Stomach (tissue), 9 donors: ENCODE results near the gene KRTAP4-5. TPM values are rescaled to one million over a fixed set of nuclear protein-coding genes. Genes with fewer than 3 reads are reported as not detected.

Experiments used
- DNase-seq, 2 donors: peaks; one replicate each; pipeline versions ENCODE4 v3.0.0 to v3.0.0-alpha.2; 2013 to 2019
- H3K27ac ChIP-seq, 5 donors: fragments of 200-600 bp in 4 of 5; sonication (generic) in 4 of 5; one replicate each; pipeline ENCODE4 v1.5.1; 2013 to 2019; ENCODE audit warnings: mild to moderate bottlenecking in 1 of 5, moderate library complexity in 1 of 5
- H3K27me3 ChIP-seq, 3 donors: fragments of 200-600 bp; sonication (generic); one replicate each; pipeline ENCODE4 v1.5.1; 2017 to 2019; ENCODE audit warnings: mixed run types in 1 of 3
- H3K36me3 ChIP-seq, 4 donors: fragments of 200-600 bp; sonication (generic); 1 replicate in 3 of 4; 2 replicates in 1 of 4; pipeline ENCODE4 v1.5.1; 2016 to 2019
- H3K4me1 ChIP-seq, 4 donors: fragments of 200-600 bp; sonication (generic); one replicate each; pipeline ENCODE4 v1.5.1; 2016 to 2019
- H3K4me3 ChIP-seq, 4 donors: fragments of 200-600 bp; sonication (generic) in 3 of 4; one replicate each; pipeline ENCODE4 v1.5.1; 2016 to 2019; ENCODE audit warnings: mild to moderate bottlenecking in 1 of 4
- H3K9me3 ChIP-seq, 4 donors: fragments of 200-600 bp; sonication (generic); one replicate each; pipeline ENCODE4 v1.5.1; 2016 to 2019
- CTCF ChIP-seq, 7 experiments: fragments of 450-650 bp in 4 of 7; fragments of 200-600 bp in 3 of 7; sonication (generic) in 3 of 7; IDR thresholded peaks; one replicate each; pipeline ENCODE4 v1.5.1; 2016 to 2019; ENCODE audit warnings: antibody characterized with exemption in 7 of 7, control low read depth in 2 of 7, mild to moderate bottlenecking in 1 of 7
- EP300 ChIP-seq: sonication (generic); formaldehyde crosslinking; IDR thresholded peaks from one replicate; pipeline ENCODE4 v1.6.1; 2017; ENCODE audit warnings: antibody characterized with exemption
- POLR2A ChIP-seq, 4 donors: fragments of 450-650 bp; IDR thresholded peaks; one replicate each; pipeline ENCODE4 v1.6.1; 2016; ENCODE audit warnings: antibody characterized with exemption in 4 of 4, control low read depth in 2 of 4, mild to moderate bottlenecking in 1 of 4, moderate library complexity in 1 of 4
- POLR2AphosphoS5 ChIP-seq, 3 donors: sonication (generic); formaldehyde crosslinking; IDR thresholded peaks; one replicate each; pipeline ENCODE4 v1.6.1; 2016; ENCODE audit warnings: antibody characterized with exemption in 3 of 3
- WGBS, 5 donors: extraction: QIAGEN DNeasy Blood & Tissue Kit in 3 of 5; methylation state at CpG; one replicate each; pipeline versions ENCODE4 v1.1.5 to v1.1.7; 2013 to 2018; 5-methylcytosine and 5-hydroxymethylcytosine counted together
- intact Hi-C: fragments of 100-400 bp; cut with DNase I; formaldehyde crosslinking; loops from one replicate; pipeline ENCODE4 v1.15.1; 2023; ENCODE audit warnings: low total_unique reads
- polyA plus RNA-seq, 3 donors: library from polyadenylated mRNA; stranded (reverse); fragments of 200-250 nt; gene quantifications; one replicate each; pipeline ENCODE4 v1.2.3, GENCODE V29; 2013
- total RNA-seq, 5 donors: library from RNA; depleted of rRNA; stranded (reverse); fragments of >200 nt; gene quantifications; one replicate each; pipeline versions ENCODE4 v1.1.0 to v1.2.3, GENCODE V29; 2014 to 2016
- donor health status: healthy with polysubstance abuse.
- donor health status: Bipolar disorder and iron deficiency.
- donor health status: healthy.

Gene KRTAP4-5
- total and polyA plus RNA-seq, 8 donors, result not detected

GRCh38 chr17:41185001-41185400, 35.4 kb upstream of the KRTAP4-5 start:
- no peak for DNase-seq
- intact Hi-C loops, result no loop called here
- Histone ChIP-seq H3K4me3 (no peak overlapping the region), H3K9me3 (no peaks in the 10 kb centered on the region), H3K4me1 (no peaks in the 10 kb centered on the region), H3K27me3 (peaks cover 0 to 20% (median 12%) of the 10 kb centered on the region in 3 donors), H3K36me3 (no peaks in the 10 kb centered on the region), H3K27ac (no peak overlapping the region)
- 39 to 58% (median 50%) methylated on average over 1 of the region's 1 CpG for WGBS, 5 donors
- no peak for TF ChIP-seq CTCF (IDR thresholded peaks at IDR 0.05)
- TF ChIP-seq EP300, result no peak
- TF ChIP-seq POLR2A (IDR thresholded peaks at IDR 0.05), result no peak
- TF ChIP-seq POLR2AphosphoS5 (IDR thresholded peaks at IDR 0.05), result no peak

GRCh38 chr17:41184480-41184961, 34.9 kb upstream of the KRTAP4-5 start, which contains the start of gene KRTAP4-1:
KRTAP4-1 (minus strand) TSS chr17:41184911; CDS start chr17:41184854, 57 bp downstream.
- no peak for DNase-seq
- TF ChIP-seq POLR2AphosphoS5 (IDR thresholded peaks at IDR 0.05) (no peak), POLR2A (IDR thresholded peaks at IDR 0.05) (no peak), CTCF (IDR thresholded peaks at IDR 0.05) (no peak), EP300 (no peak)
- intact Hi-C loops, result no loop called here
- Histone ChIP-seq H3K9me3 (no peaks in the 10 kb centered on the region), H3K36me3 (no peaks in the 10 kb centered on the region), H3K27ac (no peak within 1 kb of the TSS), H3K4me1 (no peaks in the 10 kb centered on the region), H3K4me3 (no peak within 1 kb of the TSS), H3K27me3 (peaks cover 0 to 16% (median 9%) of the 10 kb centered on the region in 3 donors)
- 47 to 64% (median 62%) methylated on average over 6 to 9 of the region's 9 CpGs for WGBS, 5 donors

- Histone ChIP-seq H3K36me3 (no peaks in the 10 kb centered on the region), H3K27me3 (peaks cover 0 to 12% (median 0%) of the 10 kb centered on the region in 3 donors), H3K27ac (no peak overlapping the region), H3K4me3 (no peak overlapping the region), H3K9me3 (no peaks in the 10 kb centered on the region), H3K4me1 (no peaks in the 10 kb centered on the region)
- no peak for DNase-seq
- TF ChIP-seq CTCF (IDR thresholded peaks at IDR 0.05) (no peak), POLR2A (IDR thresholded peaks at IDR 0.05) (no peak), POLR2AphosphoS5 (IDR thresholded peaks at IDR 0.05) (no peak), EP300 (no peak)
- intact Hi-C loops, result no loop called here
- 83 to 94% (median 89%) methylated on average over 1 of the region's 1 CpG for WGBS, 5 donors
These were observed 29.4 kb upstream of the KRTAP4-5 start for GRCh38 chr17:41178843-41179616.

GRCh38 chr17:41178341-41178740, 28.7 kb upstream of the KRTAP4-5 start:
- H3K4me3 ChIP-seq, result no peak overlapping the region
- H3K9me3 ChIP-seq, result no peaks in the 10 kb centered on the region
- TF ChIP-seq POLR2AphosphoS5 (IDR thresholded peaks at IDR 0.05), result no peak
- TF ChIP-seq CTCF (IDR thresholded peaks at IDR 0.05), result no peak
- no peak for TF ChIP-seq POLR2A (IDR thresholded peaks at IDR 0.05)
- 89 to 98% (median 96%) methylated on average over 3 of the region's 3 CpGs for WGBS, 5 donors
- no peak overlapping the region for H3K27ac ChIP-seq
- intact Hi-C loops, result no loop called here
- H3K27me3 ChIP-seq, result peaks cover 0 to 12% (median 0%) of the 10 kb centered on the region in 3 donors
- DNase-seq, result no peak
- no peaks in the 10 kb centered on the region for H3K36me3 ChIP-seq
- no peaks in the 10 kb centered on the region for H3K4me1 ChIP-seq
